ENCODE results near the gene SLC38A2. TPM values are rescaled to one million over a fixed set of nuclear protein-coding genes. Genes with fewer than 3 reads are reported as not detected.

Gene SLC38A2
- total RNA-seq, 1 donor from 2014 or later = 247 TPM

DNA sequence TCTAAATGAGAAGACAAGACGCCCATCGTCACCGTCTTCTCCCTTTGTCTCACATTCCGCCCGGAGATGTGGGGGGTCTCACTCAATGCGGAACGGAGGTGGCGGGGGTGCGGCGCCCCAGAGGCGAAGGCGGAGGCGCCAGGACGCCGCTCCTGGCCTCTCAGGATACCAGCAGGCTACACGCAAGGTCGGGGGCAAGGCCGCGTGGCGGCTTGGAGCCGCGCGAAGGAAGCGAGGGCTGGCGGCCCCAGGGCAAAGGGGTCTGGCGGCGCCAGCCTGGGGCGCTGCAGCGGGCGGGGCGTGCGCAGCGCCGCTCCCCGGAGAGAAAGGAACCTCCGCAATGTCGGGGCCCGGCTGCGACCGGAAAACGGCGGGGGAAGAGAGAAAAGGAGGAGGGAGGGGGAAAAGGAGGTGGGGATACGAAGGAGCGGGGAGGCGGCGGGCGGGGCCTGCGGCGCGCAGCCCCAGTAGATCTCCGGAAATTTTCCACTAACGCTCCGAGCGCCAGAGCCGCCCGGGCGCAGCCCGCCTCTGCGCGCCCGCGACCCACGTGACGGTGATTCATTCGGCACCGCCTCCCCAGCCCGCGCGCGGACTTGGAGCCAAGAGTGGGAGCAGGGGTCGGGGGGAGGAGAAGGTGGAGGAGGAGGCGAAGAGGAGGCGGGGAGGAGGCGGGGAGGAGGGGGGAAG, 10.5 kb upstream of the SLC38A2 start:
- Mint-ChIP-seq H3K9me3 (no peaks in the 10 kb centered on the region), H3K27me3 (no peaks in the 10 kb centered on the region), H3K4me1 (peaks cover 46% of the 10 kb centered on the region), H3K27ac (peak overlapping the region; percentile 94), H3K4me3 (peak overlapping the region; percentile 91), H3K36me3 (ENCODE audit: low read depth) (no peaks in the 10 kb centered on the region)
- TF ChIP-seq, protein P1, sequence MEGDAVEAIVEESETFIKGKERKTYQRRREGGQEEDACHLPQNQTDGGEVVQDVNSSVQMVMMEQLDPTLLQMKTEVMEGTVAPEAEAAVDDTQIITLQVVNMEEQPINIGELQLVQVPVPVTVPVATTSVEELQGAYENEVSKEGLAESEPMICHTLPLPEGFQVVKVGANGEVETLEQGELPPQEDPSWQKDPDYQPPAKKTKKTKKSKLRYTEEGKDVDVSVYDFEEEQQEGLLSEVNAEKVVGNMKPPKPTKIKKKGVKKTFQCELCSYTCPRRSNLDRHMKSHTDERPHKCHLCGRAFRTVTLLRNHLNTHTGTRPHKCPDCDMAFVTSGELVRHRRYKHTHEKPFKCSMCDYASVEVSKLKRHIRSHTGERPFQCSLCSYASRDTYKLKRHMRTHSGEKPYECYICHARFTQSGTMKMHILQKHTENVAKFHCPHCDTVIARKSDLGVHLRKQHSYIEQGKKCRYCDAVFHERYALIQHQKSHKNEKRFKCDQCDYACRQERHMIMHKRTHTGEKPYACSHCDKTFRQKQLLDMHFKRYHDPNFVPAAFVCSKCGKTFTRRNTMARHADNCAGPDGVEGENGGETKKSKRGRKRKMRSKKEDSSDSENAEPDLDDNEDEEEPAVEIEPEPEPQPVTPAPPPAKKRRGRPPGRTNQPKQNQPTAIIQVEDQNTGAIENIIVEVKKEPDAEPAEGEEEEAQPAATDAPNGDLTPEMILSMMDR (IDR thresholded peaks at IDR 0.05) = no peak
- ChIA-PET CTCF (interaction anchor here (0.7 to 1.2 kb wide), 2 partner anchors 11 to 13 kb away, joined by 3 read pairs; no protein-coding TSS in a partner anchor), POLR2A (interaction anchor here (0.6 to 9.0 kb wide), 6 partner anchors 11 to 173 kb away, joined by 3 to 166 read pairs (median 4); partner anchors contain the start of genes SLC38A1 and SLC38A2)
- intact Hi-C loops (cut with micrococcal nuclease) = loop anchor here (1.0 to 10.0 kb wide), 5 partner anchors 11 to 1012 kb away; partner anchors contain the start of genes SCAF11 and SLC38A2
- ATAC-seq (ENCODE audit: low read depth) (peak; percentile 69), DNase-seq (peak; percentile 92)

DNA sequence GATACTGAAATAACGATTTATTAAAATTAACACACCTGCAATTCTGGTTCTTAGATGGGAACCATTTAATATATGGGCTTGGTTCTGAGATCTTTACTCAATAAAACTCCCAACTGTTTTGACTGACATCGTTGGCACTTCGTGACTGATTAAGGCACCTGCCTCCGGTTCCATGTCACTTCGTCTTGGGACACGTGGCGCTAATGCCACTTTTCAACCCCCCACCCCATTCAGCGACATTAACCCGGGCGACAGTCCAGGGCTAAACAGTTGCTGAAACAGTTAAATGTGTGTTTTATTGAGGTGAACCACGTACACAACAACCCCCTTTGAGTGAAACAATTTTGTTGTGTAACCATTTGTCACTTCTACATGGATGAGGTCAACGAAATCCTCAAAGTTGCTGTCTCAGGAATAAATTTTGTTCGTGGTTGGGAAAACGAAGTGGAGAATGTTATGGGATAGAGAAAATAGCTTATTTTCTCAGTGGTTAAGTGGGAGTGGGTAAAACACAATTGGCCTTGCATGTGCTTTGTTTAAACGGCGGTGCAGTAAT, 9.9 kb upstream of the SLC38A2 start:
- intact Hi-C loops (cut with micrococcal nuclease) = loop anchor here (10.0 kb wide), 2 partner anchors 52 to 1012 kb away; no protein-coding TSS in a partner anchor
- CTCF ChIA-PET = interaction anchor here (0.7 kb wide), 1 partner anchor 12 kb away, joined by 3 read pairs; no protein-coding TSS in a partner anchor
- Mint-ChIP-seq H3K27me3 (no peaks in the 10 kb centered on the region), H3K27ac (peak overlapping the region; percentile 94), H3K4me1 (peaks cover 40% of the 10 kb centered on the region), H3K4me3 (peak overlapping the region; percentile 91), H3K36me3 (ENCODE audit: low read depth) (no peaks in the 10 kb centered on the region), H3K9me3 (no peaks in the 10 kb centered on the region)
- ATAC-seq (ENCODE audit: low read depth) (no peak), DNase-seq (no peak)
- POLR2A ChIA-PET = interaction anchor here (0.6 to 9.0 kb wide), 4 partner anchors 10 to 149 kb away, joined by 3 to 166 read pairs (median 12); partner anchors contain the start of genes SLC38A1 and SLC38A2
- TF ChIP-seq, protein P1 (IDR thresholded peaks at IDR 0.05) = no peak

DNA sequence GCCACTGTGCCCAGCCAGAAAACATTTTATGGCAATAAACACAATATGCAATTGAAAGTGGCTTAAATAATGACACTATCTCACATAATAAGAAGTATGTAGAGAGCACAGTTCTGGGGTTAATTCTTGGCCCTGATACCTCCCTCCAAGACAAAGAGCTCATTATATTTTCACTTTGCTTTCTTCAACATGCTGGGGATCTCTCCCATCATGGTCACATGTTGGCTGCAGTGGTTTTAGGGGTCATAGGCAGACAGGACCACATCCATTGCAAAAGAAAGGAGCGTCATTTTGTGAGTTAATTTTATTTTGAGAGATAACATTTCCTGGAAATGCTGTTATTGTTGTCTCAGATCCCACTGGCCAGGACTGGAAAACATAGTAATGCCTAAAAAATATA, 8.3 kb upstream of the SLC38A2 start:
- Mint-ChIP-seq H3K27me3 (no peaks in the 10 kb centered on the region), H3K4me1 (peaks cover 27% of the 10 kb centered on the region), H3K4me3 (no peak overlapping the region), H3K27ac (no peak overlapping the region), H3K36me3 (ENCODE audit: low read depth) (no peaks in the 10 kb centered on the region), H3K9me3 (no peaks in the 10 kb centered on the region)
- no peak for DNase-seq
- ChIA-PET POLR2A (interaction anchor here (9.0 kb wide), 1 partner anchor 9 kb away, joined by 166 read pairs; the partner anchor contains the start of gene SLC38A2), CTCF (no interaction called here)
- intact Hi-C loops (cut with micrococcal nuclease) = loop anchor here (10.0 kb wide), 2 partner anchors 54 to 1014 kb away; no protein-coding TSS in a partner anchor
- no peak for ATAC-seq (ENCODE audit: low read depth)
- TF ChIP-seq, protein P1 (IDR thresholded peaks at IDR 0.05) = no peak

DNA sequence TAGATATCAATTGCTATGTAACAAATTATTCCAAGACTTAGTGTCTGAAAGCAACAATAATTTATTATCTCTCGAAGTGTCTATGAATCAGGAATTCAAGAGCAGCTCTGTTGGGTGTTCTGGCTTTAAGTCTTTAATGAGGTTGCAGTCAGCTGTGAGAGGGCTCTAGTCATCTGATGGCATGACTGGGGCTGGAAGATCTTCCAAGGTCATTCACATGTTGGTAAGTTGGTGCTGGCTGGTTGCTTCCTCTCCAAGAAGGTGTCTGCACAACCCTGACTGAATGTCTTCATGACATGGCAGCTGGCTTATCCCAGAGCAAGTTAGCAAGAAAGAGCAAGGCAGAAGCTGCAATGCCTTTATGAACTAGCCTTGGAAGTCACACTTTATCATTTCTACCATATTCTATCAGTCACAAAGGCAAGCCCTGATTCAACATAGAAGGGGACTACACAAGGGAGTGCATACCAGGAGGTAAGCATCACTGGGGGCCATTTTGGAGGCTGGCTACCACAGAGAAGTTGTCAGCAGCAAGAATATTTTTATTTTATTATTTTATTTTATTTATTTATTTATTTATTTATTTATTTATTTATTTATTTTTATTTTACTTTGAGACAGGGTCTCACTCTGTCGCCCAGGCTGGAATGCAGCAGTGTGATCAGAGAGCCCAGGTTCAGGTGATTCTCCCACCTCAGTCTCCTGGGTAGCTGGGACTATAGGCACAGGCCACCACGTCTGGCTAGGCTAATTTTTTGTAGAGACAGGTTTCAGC, 7.6 kb upstream of the SLC38A2 start:
- ChIA-PET POLR2A (interaction anchor here (9.0 kb wide), 1 partner anchor 8 kb away, joined by 166 read pairs; the partner anchor contains the start of gene SLC38A2), CTCF (no interaction called here)
- Mint-ChIP-seq H3K27me3 (no peaks in the 10 kb centered on the region), H3K9me3 (no peaks in the 10 kb centered on the region), H3K27ac (no peak overlapping the region), H3K4me1 (peaks cover 21% of the 10 kb centered on the region), H3K4me3 (no peak overlapping the region), H3K36me3 (ENCODE audit: low read depth) (no peaks in the 10 kb centered on the region)
- no peak for ATAC-seq (ENCODE audit: low read depth)
- no peak for DNase-seq
- TF ChIP-seq, protein P1 (IDR thresholded peaks at IDR 0.05) = no peak
- intact Hi-C loops (cut with micrococcal nuclease) = loop anchor here (10.0 kb wide), 2 partner anchors 55 to 1015 kb away; no protein-coding TSS in a partner anchor

Data from activated B cell treated with CpG ODN at 0.5 μM for 24 hours (primary cell).